GM04503 (cell line): ENCODE measurements around the gene CCDC158.
"Not testable (repeated sequence)": the region's sequence is repeated elsewhere in the genome, so short reads cannot be mapped to it uniquely, and the experiment has no call there.

ENCODE experiments used
- DNase-seq: peaks from one replicate; pipeline ENCODE4 v3.0.0-alpha.2; 2012; ENCODE audit warnings: low read depth

CCDC158 gene

GRCh38 chr4:76373919-76374552, 46.9 kb downstream of the CCDC158 start:
- DNase-seq: no peak

- no peak for DNase-seq
Observed at GRCh38 chr4:76366737-76367136, 54.2 kb downstream of the CCDC158 start.

DNA sequence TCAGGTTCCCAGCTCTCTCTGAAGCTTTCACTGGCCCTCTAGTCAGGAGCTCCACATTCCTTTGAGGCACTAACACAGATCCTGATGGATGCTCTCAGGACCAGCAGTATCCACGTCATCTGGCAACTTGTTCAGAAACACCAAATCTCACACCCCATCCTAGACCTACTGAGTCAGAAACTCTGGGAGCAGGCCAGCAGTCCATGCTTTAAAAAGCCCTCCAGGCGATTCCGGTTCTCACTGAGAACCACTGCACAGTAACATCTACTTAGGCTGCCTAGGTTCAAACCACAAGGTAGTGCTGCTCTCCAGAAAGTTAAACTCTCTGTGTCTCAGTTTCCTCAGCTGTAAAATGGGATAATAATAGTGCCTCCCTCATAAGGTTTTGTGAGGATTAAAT, 55.3 kb downstream of the CCDC158 start:
- no peak for DNase-seq

DNA sequence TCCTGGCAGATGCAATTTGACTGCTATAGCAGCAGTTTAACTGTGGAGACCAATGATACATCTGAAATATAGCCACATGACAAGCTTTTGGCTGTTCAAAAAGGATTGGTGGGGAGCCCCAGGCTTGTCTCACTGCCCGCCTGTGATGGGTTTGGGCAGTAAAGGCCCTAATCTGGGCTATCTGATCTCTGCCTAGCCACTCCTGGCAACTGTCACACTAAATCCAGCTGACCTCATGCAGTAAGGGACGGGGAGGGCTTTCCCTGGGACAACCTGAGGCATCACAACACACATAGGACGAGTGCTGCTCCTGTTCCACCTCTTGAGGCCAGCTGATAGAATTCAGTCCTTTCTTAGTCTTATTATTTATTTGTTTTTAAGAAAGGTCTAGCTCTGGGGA, 56.2 kb downstream of the CCDC158 start:
- no peak for DNase-seq

- DNase-seq: no peak
Observed at GRCh38 chr4:76363556-76364290, 57.2 kb downstream of the CCDC158 start.

- DNase-seq: no peak
Observed at GRCh38 chr4:76361689-76362412, 59.1 kb downstream of the CCDC158 start.

DNA sequence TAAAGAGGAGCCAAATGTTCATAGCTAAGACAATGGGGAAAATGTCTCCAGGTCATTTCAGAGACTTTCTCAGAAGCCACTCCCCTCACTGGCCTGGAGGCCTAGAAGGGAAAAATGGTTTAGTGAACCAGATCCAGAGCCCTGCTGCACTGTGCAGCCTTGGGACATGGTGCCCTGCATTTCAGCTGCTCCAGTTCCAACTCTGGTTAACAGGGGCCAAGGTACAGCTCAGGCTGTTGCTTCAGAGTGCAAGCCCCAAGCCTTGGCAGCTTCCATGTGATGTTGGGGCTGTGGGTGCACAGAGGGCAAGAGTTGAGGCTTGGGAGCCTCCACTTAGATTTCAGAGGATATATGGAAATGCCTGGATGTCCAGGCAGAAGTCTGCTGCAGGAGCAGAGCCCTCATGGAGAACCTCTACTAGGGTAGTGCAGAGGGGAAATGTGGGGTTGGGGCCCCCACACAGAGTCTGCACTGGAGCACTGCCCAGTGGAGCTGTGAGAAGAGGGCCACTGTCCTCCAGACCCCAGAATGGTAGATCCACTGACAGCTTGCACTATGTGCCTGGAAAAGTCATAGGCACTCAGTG, 61.0 kb downstream of the CCDC158 start:
- DNase-seq: not testable (repeated sequence)

DNA sequence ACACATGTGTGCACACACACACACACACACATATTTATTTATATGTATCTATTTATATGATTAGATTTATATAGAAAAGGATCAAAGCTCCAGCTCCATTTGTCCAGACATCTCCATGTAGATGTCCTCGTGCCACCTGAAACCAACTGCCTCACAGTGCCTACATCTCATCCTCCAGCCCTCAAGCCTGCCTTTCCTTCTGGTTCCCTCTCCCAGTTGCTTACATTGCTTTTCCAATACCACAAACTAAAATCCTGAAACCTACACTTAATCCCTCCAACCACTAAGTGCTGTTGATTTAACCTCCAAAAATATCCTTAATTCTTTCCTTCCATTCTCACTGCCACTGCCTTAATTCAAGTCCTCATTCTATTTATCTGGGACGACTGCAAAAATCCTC, 63.0 kb downstream of the CCDC158 start:
- DNase-seq: no peak

- DNase-seq: no peak
Observed at GRCh38 chr4:76354517-76355473, 66.1 kb downstream of the CCDC158 start.

GRCh38 chr4:76342803-76343202, 78.1 kb downstream of the CCDC158 start:
- DNase-seq: no peak

DNA sequence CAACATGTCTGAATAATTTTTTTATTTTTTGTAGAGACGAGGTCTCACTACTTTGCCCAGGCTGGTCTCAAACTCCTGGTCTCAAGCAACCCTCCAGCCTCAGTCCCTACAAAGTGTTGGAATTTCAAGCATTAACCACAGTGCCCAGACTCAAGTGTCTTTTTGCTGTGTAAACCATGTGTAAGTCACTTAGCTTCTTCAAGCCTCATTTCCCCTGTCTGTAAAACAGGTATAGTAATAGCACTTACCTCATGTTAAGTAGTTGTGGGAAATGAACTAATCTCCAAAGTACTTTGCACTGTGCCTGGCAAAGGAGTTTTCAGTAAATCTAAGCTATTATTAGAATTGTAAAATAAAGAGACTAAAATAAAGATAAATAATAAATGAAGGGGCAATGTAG, 78.8 kb downstream of the CCDC158 start:
- no peak for DNase-seq

- peak; percentile 24 for DNase-seq
Observed at GRCh38 chr4:76341063-76341462, 79.9 kb downstream of the CCDC158 start.

GRCh38 chr4:76339364-76339763, 81.6 kb downstream of the CCDC158 start:
- no peak for DNase-seq

- DNase-seq: no peak
Observed at GRCh38 chr4:76334885-76335284, 86.1 kb downstream of the CCDC158 start.

GRCh38 chr4:76326515-76326914, 94.4 kb downstream of the CCDC158 start:
- DNase-seq: no peak

DNA sequence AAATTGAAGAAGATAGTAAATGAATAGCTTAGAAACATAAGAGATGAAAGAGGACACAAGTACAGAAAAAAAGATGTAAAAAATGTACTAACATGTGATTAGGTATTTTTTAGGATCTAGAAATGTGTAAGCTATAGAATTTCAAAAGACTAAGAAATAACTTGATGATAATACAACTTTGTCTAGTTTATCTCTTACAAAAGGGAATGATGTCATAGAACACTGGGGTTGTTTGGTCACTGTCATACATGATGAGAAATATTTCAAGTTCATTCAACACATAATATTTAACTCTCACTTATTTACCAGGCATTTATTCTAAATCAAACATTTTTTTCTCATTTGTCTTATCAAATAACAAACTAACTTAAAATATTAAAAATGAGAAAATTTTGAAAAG, 95.9 kb downstream of the CCDC158 start:
- no peak for DNase-seq

GRCh38 chr4:76322236-76322635, 98.7 kb downstream of the CCDC158 start:
- DNase-seq: no peak

DNA sequence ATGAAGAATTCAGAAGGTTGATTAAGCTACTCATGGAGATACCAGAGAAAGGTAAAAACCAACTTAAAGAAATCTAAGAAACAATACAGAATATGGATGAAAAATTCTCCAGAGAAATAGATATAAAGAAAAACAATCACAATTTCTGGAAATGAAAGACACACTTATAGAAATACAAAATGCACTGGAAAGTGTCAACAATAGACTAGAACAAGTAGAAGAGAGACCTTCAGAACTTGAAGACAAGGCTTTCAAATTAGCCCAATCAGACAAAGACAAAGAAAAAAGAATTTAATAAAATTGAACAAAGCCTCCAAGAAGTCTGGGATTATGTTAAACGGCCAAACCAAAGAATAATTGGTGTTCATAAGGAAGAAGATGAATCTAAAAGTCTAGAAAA, 104.8 kb downstream of the CCDC158 start:
- no peak for DNase-seq

DNA sequence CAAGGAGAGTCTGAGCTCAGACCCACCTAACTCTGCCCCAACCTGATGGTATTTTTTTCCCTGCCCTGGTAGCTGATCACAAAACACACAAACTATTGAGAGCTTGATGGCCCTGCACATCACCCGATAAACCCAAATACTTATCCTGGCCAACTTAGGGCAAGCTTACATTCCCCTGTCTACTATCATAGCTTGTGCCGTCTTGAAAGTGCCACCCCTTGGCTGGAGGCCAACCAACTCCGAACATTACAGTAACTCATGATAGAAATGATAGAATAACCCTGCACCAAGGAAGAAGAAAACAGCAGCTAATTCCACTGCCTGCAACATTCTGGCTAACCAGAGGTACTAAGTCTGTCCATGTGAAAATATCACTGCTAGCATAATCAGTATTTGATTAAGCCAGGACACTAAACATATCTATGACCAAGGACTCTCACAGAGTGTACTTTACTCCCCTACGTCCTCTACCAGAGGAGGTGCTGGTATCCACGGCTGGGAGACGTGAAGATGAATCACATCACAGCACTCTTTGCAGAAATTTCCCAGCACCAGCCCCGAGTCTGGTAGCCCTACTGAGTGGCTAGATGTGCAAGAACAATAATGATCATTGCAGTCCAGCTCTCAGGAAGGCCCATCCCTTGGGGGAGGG, 105.5 kb downstream of the CCDC158 start:
- DNase-seq: no peak

- no peak for DNase-seq
Observed at GRCh38 chr4:76313547-76313946, 107.4 kb downstream of the CCDC158 start.

DNA sequence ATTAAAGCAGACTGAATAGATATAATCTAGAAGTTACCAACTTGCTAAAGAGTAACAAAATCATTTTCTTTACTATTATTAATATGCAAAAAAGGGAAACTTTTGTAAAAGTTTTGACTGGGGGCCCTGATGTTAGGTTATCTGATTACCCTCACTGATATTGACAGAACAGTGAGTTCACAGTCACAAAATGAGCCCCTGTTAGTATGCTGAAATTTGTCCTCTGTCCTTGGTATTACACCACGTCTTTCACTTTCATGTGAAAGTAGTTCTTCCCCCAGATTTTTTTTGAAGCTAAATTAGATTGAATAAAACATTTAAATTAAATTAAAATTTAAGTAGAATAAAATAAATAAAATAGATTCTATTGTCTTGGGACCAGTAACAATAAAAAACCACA, 108.5 kb downstream of the CCDC158 start:
- DNase-seq: no peak
